ENCODE measurements around the gene PLPPR1. TPM values are rescaled to one million over a fixed set of nuclear protein-coding genes. Genes with fewer than 3 reads are reported as not detected.

Gene PLPPR1
- total RNA-seq, 1 donor from 2014 or later = 3.2 TPM

DNA sequence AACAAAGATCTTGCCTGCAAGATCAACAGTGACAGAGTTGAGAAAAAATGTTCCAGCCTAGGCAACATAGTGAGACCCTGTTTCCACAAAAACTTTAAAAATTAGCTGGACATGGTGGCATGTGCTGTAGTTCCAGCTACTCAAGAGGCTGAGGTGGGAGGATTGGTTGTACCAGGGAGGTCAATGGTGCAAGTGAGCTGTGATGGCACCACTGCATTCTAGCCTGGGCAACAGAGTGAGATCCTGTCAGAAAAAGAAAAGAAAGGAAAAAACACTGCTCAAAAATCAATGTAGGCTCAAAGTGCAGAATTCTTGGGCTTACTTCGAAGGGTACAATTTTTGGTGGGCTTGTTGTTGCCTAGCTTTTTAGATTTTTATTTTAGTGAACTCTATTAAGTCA lies 145.4 kb downstream of the PLPPR1 start:
- DNase-seq (ENCODE audit: low spot score) = no peak
- H3K27ac Mint-ChIP-seq = no peak overlapping the region
- TF ChIP-seq EZH2phosphoT487 (IDR thresholded peaks at IDR 0.05) (no peak), EZH2 (IDR thresholded peaks at IDR 0.05) (no peak)
- TF ChIP-seq, protein P1, sequence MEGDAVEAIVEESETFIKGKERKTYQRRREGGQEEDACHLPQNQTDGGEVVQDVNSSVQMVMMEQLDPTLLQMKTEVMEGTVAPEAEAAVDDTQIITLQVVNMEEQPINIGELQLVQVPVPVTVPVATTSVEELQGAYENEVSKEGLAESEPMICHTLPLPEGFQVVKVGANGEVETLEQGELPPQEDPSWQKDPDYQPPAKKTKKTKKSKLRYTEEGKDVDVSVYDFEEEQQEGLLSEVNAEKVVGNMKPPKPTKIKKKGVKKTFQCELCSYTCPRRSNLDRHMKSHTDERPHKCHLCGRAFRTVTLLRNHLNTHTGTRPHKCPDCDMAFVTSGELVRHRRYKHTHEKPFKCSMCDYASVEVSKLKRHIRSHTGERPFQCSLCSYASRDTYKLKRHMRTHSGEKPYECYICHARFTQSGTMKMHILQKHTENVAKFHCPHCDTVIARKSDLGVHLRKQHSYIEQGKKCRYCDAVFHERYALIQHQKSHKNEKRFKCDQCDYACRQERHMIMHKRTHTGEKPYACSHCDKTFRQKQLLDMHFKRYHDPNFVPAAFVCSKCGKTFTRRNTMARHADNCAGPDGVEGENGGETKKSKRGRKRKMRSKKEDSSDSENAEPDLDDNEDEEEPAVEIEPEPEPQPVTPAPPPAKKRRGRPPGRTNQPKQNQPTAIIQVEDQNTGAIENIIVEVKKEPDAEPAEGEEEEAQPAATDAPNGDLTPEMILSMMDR (IDR thresholded peaks at IDR 0.05) = no peak
- H3K27me3 Mint-ChIP-seq (ENCODE audit: insufficient read depth, low read depth) = peaks cover 2% of the 10 kb centered on the region
- H3K4me1 Mint-ChIP-seq = peaks cover 4% of the 10 kb centered on the region
- H4K20me1 ChIP-seq (ENCODE audit: low read depth) = no peaks in the 10 kb centered on the region
- H2AFZ ChIP-seq (replicated peaks) = no peak overlapping the region
- H3K9me3 ChIP-seq (ENCODE audit: low read depth) = no peaks in the 10 kb centered on the region
- no peaks in the 10 kb centered on the region for H3K79me2 ChIP-seq (ENCODE audit: low read depth)
- no peaks in the 10 kb centered on the region for H3F3A ChIP-seq (ENCODE audit: low read depth)
- no peak overlapping the region for H3K4me2 ChIP-seq
- H3K4me3 ChIP-seq = no peak overlapping the region
- peaks cover 22% of the 10 kb centered on the region for H3K9me3 Mint-ChIP-seq
- H3K36me3 Mint-ChIP-seq = peaks cover 2% of the 10 kb centered on the region
- no peak overlapping the region for H3K9ac ChIP-seq
- no peak overlapping the region for H3K27ac ChIP-seq
- H3K4me3 Mint-ChIP-seq = no peak overlapping the region
- H3K36me3 ChIP-seq = no peaks in the 10 kb centered on the region
- H3K27me3 ChIP-seq = no peaks in the 10 kb centered on the region
- peaks cover 9% of the 10 kb centered on the region for H3K4me1 ChIP-seq

DNA sequence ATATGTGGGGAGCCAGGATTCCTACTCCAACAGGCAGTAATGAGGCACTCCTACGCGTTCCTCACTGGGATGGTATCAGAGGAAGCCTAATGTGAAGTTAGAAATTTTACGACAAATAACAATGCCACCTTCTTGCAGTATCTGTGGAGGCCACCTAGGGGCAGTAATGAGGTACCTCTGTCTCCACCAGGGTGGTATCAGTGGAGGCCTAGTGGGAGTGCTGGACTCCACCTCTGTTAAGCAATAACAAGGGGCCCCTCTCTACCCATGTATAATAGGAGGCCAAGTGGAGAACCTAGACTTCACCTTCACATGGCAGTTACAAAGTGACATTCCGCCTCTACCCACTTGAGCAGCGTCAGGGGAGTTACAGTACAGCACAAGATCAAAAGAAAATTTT lies 147.9 kb downstream of the PLPPR1 start:
- Mint-ChIP-seq H3K4me3 (no peak overlapping the region), H3K27me3 (ENCODE audit: insufficient read depth, low read depth) (peaks cover 2% of the 10 kb centered on the region)
- no peak overlapping the region for H3K4me3 ChIP-seq

DNA sequence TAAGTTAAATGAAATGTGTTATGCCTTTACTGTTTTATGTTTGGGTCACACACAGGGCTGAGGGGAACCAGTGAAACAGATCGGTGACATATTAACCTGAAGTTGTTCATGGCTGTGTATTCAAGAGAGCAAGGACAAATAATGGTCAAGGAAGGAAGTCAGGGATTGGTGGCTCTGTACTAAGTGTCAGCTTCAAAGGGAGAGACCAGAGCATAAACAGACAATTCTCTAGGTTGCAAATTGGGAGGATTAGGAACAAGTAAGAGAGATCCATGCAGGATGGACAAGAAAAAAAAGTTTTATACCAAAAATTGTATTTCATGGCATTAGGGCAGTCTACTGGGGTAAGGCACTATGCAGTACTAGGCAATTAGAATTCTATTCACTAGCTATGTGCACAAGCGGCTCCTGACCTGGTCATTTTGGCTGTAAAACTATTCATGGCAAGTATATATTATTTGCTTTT lies 156.3 kb downstream of the PLPPR1 start:
- Histone ChIP-seq H3K27ac (no peak overlapping the region), H3K9ac (no peak overlapping the region), H3K4me1 (no peaks in the 10 kb centered on the region), H3K79me2 (ENCODE audit: low read depth) (no peaks in the 10 kb centered on the region), H4K20me1 (ENCODE audit: low read depth) (no peaks in the 10 kb centered on the region), H3K4me3 (no peak overlapping the region), H3K36me3 (no peaks in the 10 kb centered on the region), H3K27me3 (no peaks in the 10 kb centered on the region), H3K4me2 (no peak overlapping the region), H3K9me3 (ENCODE audit: low read depth) (no peaks in the 10 kb centered on the region), H3F3A (ENCODE audit: low read depth) (no peaks in the 10 kb centered on the region), H2AFZ (replicated peaks) (no peak overlapping the region)
- Mint-ChIP-seq H3K4me1 (no peaks in the 10 kb centered on the region), H3K9me3 (no peaks in the 10 kb centered on the region), H3K27ac (no peak overlapping the region), H3K4me3 (no peak overlapping the region), H3K36me3 (no peaks in the 10 kb centered on the region), H3K27me3 (ENCODE audit: insufficient read depth, low read depth) (no peaks in the 10 kb centered on the region)
- no peak for DNase-seq (ENCODE audit: low spot score)
- TF ChIP-seq EZH2 (IDR thresholded peaks at IDR 0.05) = no peak
- TF ChIP-seq EZH2phosphoT487 (IDR thresholded peaks at IDR 0.05) = no peak
- TF ChIP-seq, protein P1 (IDR thresholded peaks at IDR 0.05) = no peak

More for the DNA sequence above, 147.9 kb downstream of the PLPPR1 start:
- Histone ChIP-seq H3K27me3 (no peaks in the 10 kb centered on the region), H4K20me1 (ENCODE audit: low read depth) (no peaks in the 10 kb centered on the region), H3K4me1 (no peaks in the 10 kb centered on the region), H3K79me2 (ENCODE audit: low read depth) (no peaks in the 10 kb centered on the region), H3F3A (ENCODE audit: low read depth) (no peaks in the 10 kb centered on the region), H2AFZ (replicated peaks) (no peak overlapping the region), H3K9me3 (ENCODE audit: low read depth) (no peaks in the 10 kb centered on the region), H3K4me2 (no peak overlapping the region), H3K27ac (no peak overlapping the region), H3K36me3 (no peaks in the 10 kb centered on the region), H3K9ac (no peak overlapping the region)
- H3K27ac Mint-ChIP-seq = no peak overlapping the region
- no peaks in the 10 kb centered on the region for H3K36me3 Mint-ChIP-seq
- H3K4me1 Mint-ChIP-seq = peaks cover 4% of the 10 kb centered on the region
- H3K9me3 Mint-ChIP-seq = peaks cover 13% of the 10 kb centered on the region
- TF ChIP-seq EZH2 (IDR thresholded peaks at IDR 0.05) (no peak), EZH2phosphoT487 (IDR thresholded peaks at IDR 0.05) (no peak)
- TF ChIP-seq, protein P1 (IDR thresholded peaks at IDR 0.05) = peak; percentile 43
- no peak for DNase-seq (ENCODE audit: low spot score)

Measured in neural progenitor cell (in vitro differentiated cells).